GM10266 (cell line): ENCODE results near the gene PDCD4.
A peak's percentile ranks its signal among the peaks of the same experiment; 100 is the strongest.

Source experiments
- DNase-seq: peaks from one replicate; pipeline ENCODE4 v3.0.0; 2012; ENCODE audit errors: extremely low spot score
- TF ChIP-seq, protein P1 (sequence below): IDR thresholded peaks from 2 replicates; pipeline ENCODE4 v1.5.1; 2012; ENCODE audit warnings: mild to moderate bottlenecking, low read depth; ENCODE audit not compliant: control insufficient read depth, insufficient read depth; ENCODE audit errors: missing control alignments

The PDCD4 gene

DNA sequence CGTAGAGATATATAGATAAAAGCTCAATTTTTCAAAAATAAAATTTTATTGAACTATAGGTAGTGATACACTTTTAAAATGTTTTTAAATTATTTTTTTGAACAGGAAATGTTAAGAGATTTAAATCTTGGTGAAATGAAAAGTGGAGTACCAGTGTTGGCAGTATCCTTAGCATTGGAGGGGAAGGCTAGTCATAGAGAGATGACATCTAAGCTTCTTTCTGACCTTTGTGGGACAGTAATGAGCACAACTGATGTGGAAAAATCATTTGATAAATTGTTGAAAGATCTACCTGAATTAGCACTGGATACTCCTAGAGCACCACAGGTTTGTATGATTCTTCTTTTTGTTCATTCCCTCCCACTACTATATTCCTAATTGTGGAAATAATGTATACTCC lies 15.8 kb downstream of the PDCD4 start:
- DNase-seq = no peak
- TF ChIP-seq, protein P1, sequence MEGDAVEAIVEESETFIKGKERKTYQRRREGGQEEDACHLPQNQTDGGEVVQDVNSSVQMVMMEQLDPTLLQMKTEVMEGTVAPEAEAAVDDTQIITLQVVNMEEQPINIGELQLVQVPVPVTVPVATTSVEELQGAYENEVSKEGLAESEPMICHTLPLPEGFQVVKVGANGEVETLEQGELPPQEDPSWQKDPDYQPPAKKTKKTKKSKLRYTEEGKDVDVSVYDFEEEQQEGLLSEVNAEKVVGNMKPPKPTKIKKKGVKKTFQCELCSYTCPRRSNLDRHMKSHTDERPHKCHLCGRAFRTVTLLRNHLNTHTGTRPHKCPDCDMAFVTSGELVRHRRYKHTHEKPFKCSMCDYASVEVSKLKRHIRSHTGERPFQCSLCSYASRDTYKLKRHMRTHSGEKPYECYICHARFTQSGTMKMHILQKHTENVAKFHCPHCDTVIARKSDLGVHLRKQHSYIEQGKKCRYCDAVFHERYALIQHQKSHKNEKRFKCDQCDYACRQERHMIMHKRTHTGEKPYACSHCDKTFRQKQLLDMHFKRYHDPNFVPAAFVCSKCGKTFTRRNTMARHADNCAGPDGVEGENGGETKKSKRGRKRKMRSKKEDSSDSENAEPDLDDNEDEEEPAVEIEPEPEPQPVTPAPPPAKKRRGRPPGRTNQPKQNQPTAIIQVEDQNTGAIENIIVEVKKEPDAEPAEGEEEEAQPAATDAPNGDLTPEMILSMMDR = no peak

DNA sequence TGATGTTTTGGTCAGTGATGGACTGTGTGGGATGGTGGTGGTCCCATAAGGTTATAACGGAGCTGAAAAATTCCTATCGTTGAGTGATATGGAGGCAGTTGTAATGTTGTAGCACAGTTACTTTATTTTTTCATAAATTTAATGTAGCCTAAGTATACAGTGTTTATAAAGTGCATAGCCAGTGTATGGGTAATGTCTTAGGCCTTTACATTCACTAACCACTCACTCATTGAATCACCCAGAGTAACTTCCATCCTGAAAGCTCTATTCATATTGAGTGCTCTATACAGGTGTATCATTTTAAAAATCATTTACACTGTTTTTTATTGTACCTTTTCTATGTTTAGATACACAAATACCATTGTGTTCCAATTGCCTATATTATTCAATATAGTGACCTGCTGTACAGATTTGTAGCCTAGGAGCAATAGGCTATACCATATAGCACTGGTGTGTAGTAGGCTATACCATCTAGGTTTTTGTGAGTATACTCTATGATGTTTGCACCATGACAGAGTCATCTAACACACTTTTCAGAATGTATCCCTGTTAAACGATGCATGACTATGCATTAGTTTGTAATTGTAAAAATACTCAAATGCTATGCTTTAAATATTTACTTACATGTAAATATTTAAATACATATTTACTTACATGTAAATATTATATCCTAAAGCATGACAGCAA lies 21.0 kb downstream of the PDCD4 start:
- no peak for DNase-seq
- TF ChIP-seq, protein P1 = no peak

DNA sequence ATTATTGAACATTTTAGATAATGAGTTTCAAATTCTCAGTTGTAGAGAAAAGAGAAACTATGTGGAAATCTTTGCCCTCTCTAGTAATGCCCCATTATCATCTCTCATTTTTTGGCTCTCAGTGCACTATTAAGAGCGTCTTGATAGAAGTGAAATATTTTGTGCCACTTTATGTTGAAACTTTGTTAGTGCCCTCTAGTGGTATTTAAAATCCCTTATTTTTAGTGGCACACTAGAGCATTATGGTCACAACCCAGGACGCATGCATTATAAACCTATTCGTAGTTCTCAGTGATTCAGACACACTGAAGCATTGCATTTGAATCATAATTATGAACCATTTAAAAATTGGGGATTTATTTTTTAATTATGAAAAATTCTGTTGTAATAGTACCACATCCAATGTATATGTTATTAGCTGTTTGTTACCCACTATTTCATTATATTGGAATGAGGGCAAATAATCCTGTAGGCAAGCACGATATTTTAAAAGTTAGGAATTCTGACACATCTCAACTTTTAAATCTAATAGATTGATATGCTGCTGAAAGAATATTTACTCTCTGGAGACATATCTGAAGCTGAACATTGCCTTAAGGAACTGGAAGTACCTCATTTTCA lies 21.9 kb downstream of the PDCD4 start:
- DNase-seq = peak; percentile 13
- TF ChIP-seq, protein P1 = peak; percentile 53

DNA sequence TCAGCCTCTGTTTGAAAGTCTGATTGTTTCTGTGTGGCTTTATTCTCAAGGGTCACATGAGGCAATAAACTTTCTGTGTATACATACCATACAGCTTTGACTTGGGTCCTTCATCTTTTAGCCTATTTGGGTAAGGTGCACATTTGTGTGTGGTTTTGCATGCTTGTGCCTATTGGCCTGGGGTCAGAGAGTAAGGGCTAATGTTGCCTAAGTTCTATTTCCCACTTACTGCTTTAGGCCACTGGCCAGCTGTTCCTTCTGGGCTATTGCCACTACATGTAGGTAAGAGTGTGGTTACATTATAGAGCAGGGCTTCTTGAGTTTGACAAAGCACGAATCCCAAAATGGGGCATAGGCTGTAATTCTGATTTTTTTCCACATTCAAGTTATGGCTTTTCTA lies 25.5 kb downstream of the PDCD4 start:
- DNase-seq = no peak

DNA sequence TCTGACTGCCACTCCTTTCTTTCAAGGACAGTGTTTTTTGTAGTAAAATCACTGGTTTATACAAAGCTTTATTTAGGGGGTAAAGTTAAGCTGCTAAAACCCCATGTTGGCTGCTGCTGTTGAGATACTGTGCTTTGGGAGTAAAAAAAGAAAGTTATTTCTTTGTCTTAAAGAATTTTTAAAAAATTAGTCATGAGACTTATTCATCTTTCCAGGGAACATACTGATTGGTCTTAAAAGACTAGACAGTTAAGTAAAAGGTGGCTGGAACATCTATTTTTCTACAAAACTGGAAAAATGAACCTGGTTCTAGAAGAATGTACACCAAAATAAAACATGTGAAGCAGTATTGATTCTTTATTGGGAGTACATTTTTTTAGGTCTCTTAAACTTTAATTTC lies 26.7 kb downstream of the PDCD4 start:
- DNase-seq = no peak
- TF ChIP-seq, protein P1 = no peak

More for the DNA sequence above, 25.5 kb downstream of the PDCD4 start:
- TF ChIP-seq, protein P1 = no peak

DNA sequence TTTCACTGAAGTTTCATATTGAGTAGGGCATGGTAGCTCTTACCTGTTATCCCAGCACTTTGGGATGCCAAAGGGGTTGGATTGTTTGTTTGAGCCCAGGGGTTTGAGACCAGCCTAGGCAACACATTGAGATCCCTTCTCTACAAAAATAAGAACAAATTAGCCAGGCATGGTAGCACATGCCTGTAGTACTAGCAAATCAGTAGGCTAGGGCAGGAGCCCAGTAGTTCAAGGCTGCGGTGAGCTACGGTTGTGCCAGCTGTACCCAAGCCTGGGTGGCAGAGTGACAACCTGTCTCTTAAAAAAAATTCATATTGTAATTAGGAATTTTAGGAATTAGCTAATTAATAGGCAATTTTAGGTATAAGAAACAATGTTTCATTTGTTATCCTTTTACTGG lies 29.3 kb downstream of the PDCD4 start:
- TF ChIP-seq, protein P1 = no peak
- DNase-seq = no peak

DNA sequence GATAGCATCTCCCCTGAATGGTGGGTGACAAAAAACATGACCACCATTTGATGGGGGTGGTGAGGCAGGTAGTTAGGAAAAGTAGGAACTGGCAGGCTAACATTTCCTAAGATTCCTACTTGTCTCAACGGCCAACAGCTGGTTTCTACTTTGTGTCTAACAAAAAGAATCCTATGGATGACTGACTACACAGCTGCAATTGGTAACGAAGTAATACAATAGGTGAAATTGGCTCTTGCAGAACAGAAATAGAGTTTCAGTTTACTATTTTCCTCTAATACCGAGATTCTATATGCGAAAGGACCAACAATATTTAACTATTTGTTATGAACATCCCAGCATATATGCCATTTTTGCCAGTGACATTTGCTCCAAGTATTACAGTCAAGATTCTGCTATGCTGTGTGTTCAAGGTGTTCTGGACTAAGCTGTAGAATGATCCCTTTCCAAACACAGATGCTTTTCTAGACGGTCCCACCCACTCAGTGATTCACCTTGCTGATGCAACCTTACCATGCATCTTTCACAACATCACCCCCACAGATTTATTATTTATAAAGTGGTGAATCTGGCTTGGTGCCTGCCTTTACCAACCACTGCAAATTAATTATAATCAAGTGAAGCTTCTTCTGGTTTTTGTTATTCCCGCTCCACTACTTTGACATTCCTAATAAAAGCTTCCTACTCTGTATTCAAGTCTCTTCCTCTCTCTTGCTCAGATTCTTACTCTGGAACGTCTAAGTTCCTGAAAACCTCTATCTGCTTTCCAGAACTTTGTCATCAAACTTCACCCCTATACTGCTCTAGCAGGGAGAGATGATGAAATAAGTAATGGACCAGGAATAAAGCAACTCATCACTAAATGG lies 30.5 kb downstream of the PDCD4 start:
- no peak for DNase-seq
- TF ChIP-seq, protein P1 = no peak
